Neural cell (in vitro differentiated cells): ENCODE measurements around the gene ARMC2. TPM values are rescaled to one million over a fixed set of nuclear protein-coding genes. Genes with fewer than 3 reads are reported as not detected.

Source experiments
- H2AFZ ChIP-seq: fragments of 200-600, 300-800 bp; sonication (generic), shearing (Covaris generic); 2 replicates; pipeline ENCODE4 v1.6.0; 2014; ENCODE audit warnings: low read depth, mild to moderate bottlenecking, antibody characterized with exemption, low read length, moderate library complexity
- H3F3A ChIP-seq: fragments of 200-600 bp; shearing (Covaris generic); 2 replicates; pipeline ENCODE4 v1.6.1; 2016; ENCODE audit warnings: mild to moderate bottlenecking, moderate library complexity, mixed read lengths, antibody characterized with exemption, low read length; ENCODE audit not compliant: insufficient read depth, poor library complexity, severe bottlenecking
- H3K27ac ChIP-seq: fragments of 200-600, 300-800 bp; sonication (generic), shearing (Covaris generic); 2 replicates; pipeline ENCODE4 v1.5.1; 2014; ENCODE audit warnings: mild to moderate bottlenecking, low read length, moderate library complexity
- H3K27me3 ChIP-seq: fragments of 300-800, 200-600 bp; sonication (generic), shearing (Covaris generic); 2 replicates; pipeline ENCODE4 v1.6.0; 2014; ENCODE audit warnings: mild to moderate bottlenecking, low read depth, low read length, moderate library complexity; ENCODE audit not compliant: insufficient read depth
- H3K36me3 ChIP-seq: fragments of 300-800, 200-600 bp; sonication (generic), shearing (Covaris generic); 2 replicates; pipeline ENCODE4 v1.5.1; 2014; ENCODE audit warnings: mild to moderate bottlenecking, antibody characterized with exemption, low read length, moderate library complexity; ENCODE audit not compliant: insufficient read depth
- H3K4me2 ChIP-seq: fragments of 300-800, 200-600 bp; sonication (generic), shearing (Covaris generic); 2 replicates; pipeline ENCODE4 v1.6.0; 2014; ENCODE audit warnings: mild to moderate bottlenecking, low read length
- H3K4me3 ChIP-seq: fragments of 300-800, 200-600 bp; sonication (generic), shearing (Covaris generic); 2 replicates; pipeline ENCODE4 v1.5.1; 2014; ENCODE audit warnings: mild to moderate bottlenecking, low read length, moderate library complexity
- H3K79me2 ChIP-seq: fragments of 200-600 bp; shearing (Covaris generic); replicated peaks from 2 replicates; pipeline ENCODE4 v1.6.0; 2014; ENCODE audit warnings: mild to moderate bottlenecking, low read length, moderate library complexity; ENCODE audit not compliant: insufficient read depth
- H3K9ac ChIP-seq: fragments of 300-800, 200-600 bp; sonication (generic), shearing (Covaris generic); 2 replicates; pipeline ENCODE4 v1.6.1; 2016; ENCODE audit warnings: mild to moderate bottlenecking, low read length, mixed read lengths
- H3K9me2 ChIP-seq: fragments of 200-600 bp; shearing (Covaris generic); 2 replicates; pipeline ENCODE4 v1.6.1; 2016; ENCODE audit warnings: mild to moderate bottlenecking, low read length, mixed read lengths; ENCODE audit not compliant: insufficient read depth
- H3K9me3 ChIP-seq: fragments of 200-600, 300-800 bp; sonication (generic), shearing (Covaris generic); 2 replicates; pipeline ENCODE4 v1.6.1; 2016; ENCODE audit warnings: mild to moderate bottlenecking, mixed run types, low read length, moderate library complexity, mixed read lengths
- H4K20me1 ChIP-seq: fragments of 200-600 bp; shearing (Covaris generic); 2 replicates; pipeline ENCODE4 v1.6.1; 2016; ENCODE audit warnings: mild to moderate bottlenecking, mixed run types; ENCODE audit not compliant: insufficient read depth
- EP300 ChIP-seq: fragments of 450-650 bp; conservative IDR thresholded peaks from 2 replicates; pipeline ENCODE4 v1.6.1; 2014; ENCODE audit warnings: antibody characterized with exemption, mild to moderate bottlenecking, moderate library complexity; ENCODE audit not compliant: poor library complexity, severe bottlenecking
- EZH2 ChIP-seq: fragments of 200-600, 300-800 bp; shearing (Covaris generic), sonication (generic); IDR thresholded peaks from 2 replicates; pipeline ENCODE4 v1.6.1; 2014; ENCODE audit warnings: antibody characterized with exemption, low read length, borderline replicate concordance, mild to moderate bottlenecking; ENCODE audit not compliant: insufficient read depth, poor library complexity, severe bottlenecking
- MXI1 ChIP-seq: fragments of 450-650 bp; conservative IDR thresholded peaks from 2 replicates; pipeline ENCODE4 v1.6.1; 2014; ENCODE audit warnings: antibody characterized with exemption, mild to moderate bottlenecking; ENCODE audit not compliant: poor library complexity, severe bottlenecking
- POLR2AphosphoS5 ChIP-seq: IDR thresholded peaks from 2 replicates; pipeline ENCODE4 v1.6.1; 2012
- RAD21 ChIP-seq: fragments of 450-650 bp; conservative IDR thresholded peaks from 2 replicates; pipeline ENCODE4 v1.6.1; 2014; ENCODE audit warnings: antibody characterized with exemption, mild to moderate bottlenecking, moderate library complexity
- SMC3 ChIP-seq: fragments of 450-650 bp; conservative IDR thresholded peaks from 2 replicates; pipeline ENCODE4 v1.6.1; 2014; ENCODE audit warnings: antibody characterized with exemption, mild to moderate bottlenecking, moderate library complexity; ENCODE audit not compliant: poor library complexity
- TAF1 ChIP-seq: IDR thresholded peaks from 2 replicates; pipeline ENCODE4 v1.6.1; 2012; ENCODE audit warnings: low read depth
- polyA plus RNA-seq: library from polyadenylated mRNA; depleted of rRNA; stranded (reverse); fragments of >200 nt; gene quantifications from 2 replicates; pipeline ENCODE4 v1.2.3, GENCODE V29; 2014
- TF ChIP-seq, protein P1 (sequence below): fragments of 450-650 bp; IDR thresholded peaks from 2 replicates; pipeline ENCODE4 v1.5.1; 2014; ENCODE audit warnings: antibody characterized with exemption, mild to moderate bottlenecking, moderate library complexity; ENCODE audit not compliant: poor library complexity, severe bottlenecking
- TF ChIP-seq, protein P2 (sequence below): IDR thresholded peaks from 2 replicates; pipeline ENCODE4 v1.6.1; 2012; ENCODE audit warnings: borderline replicate concordance

Gene ARMC2
- polyA plus RNA-seq, 1 donor from 2014 or later, result 18.6 TPM

DNA sequence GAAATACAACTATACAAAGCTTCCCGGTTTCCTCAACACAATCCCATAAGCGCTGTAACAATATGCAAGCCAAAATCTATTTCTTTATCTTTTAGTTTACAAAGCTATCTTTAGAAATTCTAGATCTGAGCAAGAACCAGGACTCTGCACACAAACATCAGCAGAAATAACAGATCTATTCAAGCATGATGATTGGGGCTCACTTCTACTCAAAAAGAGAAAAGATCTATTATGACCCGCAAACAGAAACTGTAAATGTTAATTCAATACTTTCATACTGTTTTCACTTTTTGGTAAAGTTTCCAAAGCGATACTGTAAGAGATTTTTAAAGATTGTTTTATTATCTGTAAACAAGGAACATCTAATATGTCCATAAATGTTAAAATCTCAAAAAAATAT lies 159.8 kb downstream of the ARMC2 start:
- no peaks in the 10 kb centered on the region for H3K9me3 ChIP-seq
- no peak overlapping the region for H3K9ac ChIP-seq
- no peaks in the 10 kb centered on the region for H4K20me1 ChIP-seq
- H2AFZ ChIP-seq, result no peak overlapping the region
- H3K27me3 ChIP-seq, result no peaks in the 10 kb centered on the region
- H3K4me2 ChIP-seq, result peak overlapping the region; percentile 69
- H3K9me2 ChIP-seq, result no peaks in the 10 kb centered on the region
- peaks cover 31% of the 10 kb centered on the region for H3K79me2 ChIP-seq
- peak overlapping the region; percentile 87 for H3K4me3 ChIP-seq
- H3F3A ChIP-seq, result no peaks in the 10 kb centered on the region
- H3K36me3 ChIP-seq, result no peaks in the 10 kb centered on the region
- TF ChIP-seq EZH2, result no peak
- TF ChIP-seq SMC3, result no peak
- TF ChIP-seq POLR2AphosphoS5, result no peak
- TF ChIP-seq, protein P1, sequence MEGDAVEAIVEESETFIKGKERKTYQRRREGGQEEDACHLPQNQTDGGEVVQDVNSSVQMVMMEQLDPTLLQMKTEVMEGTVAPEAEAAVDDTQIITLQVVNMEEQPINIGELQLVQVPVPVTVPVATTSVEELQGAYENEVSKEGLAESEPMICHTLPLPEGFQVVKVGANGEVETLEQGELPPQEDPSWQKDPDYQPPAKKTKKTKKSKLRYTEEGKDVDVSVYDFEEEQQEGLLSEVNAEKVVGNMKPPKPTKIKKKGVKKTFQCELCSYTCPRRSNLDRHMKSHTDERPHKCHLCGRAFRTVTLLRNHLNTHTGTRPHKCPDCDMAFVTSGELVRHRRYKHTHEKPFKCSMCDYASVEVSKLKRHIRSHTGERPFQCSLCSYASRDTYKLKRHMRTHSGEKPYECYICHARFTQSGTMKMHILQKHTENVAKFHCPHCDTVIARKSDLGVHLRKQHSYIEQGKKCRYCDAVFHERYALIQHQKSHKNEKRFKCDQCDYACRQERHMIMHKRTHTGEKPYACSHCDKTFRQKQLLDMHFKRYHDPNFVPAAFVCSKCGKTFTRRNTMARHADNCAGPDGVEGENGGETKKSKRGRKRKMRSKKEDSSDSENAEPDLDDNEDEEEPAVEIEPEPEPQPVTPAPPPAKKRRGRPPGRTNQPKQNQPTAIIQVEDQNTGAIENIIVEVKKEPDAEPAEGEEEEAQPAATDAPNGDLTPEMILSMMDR, result no peak
- TF ChIP-seq TAF1, result no peak
- no peak for TF ChIP-seq EP300
- TF ChIP-seq, protein P2, sequence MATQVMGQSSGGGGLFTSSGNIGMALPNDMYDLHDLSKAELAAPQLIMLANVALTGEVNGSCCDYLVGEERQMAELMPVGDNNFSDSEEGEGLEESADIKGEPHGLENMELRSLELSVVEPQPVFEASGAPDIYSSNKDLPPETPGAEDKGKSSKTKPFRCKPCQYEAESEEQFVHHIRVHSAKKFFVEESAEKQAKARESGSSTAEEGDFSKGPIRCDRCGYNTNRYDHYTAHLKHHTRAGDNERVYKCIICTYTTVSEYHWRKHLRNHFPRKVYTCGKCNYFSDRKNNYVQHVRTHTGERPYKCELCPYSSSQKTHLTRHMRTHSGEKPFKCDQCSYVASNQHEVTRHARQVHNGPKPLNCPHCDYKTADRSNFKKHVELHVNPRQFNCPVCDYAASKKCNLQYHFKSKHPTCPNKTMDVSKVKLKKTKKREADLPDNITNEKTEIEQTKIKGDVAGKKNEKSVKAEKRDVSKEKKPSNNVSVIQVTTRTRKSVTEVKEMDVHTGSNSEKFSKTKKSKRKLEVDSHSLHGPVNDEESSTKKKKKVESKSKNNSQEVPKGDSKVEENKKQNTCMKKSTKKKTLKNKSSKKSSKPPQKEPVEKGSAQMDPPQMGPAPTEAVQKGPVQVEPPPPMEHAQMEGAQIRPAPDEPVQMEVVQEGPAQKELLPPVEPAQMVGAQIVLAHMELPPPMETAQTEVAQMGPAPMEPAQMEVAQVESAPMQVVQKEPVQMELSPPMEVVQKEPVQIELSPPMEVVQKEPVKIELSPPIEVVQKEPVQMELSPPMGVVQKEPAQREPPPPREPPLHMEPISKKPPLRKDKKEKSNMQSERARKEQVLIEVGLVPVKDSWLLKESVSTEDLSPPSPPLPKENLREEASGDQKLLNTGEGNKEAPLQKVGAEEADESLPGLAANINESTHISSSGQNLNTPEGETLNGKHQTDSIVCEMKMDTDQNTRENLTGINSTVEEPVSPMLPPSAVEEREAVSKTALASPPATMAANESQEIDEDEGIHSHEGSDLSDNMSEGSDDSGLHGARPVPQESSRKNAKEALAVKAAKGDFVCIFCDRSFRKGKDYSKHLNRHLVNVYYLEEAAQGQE, result no peak
- TF ChIP-seq RAD21, result no peak
- no peak for TF ChIP-seq MXI1
- H3K27ac ChIP-seq, result peak overlapping the region; percentile 42

DNA sequence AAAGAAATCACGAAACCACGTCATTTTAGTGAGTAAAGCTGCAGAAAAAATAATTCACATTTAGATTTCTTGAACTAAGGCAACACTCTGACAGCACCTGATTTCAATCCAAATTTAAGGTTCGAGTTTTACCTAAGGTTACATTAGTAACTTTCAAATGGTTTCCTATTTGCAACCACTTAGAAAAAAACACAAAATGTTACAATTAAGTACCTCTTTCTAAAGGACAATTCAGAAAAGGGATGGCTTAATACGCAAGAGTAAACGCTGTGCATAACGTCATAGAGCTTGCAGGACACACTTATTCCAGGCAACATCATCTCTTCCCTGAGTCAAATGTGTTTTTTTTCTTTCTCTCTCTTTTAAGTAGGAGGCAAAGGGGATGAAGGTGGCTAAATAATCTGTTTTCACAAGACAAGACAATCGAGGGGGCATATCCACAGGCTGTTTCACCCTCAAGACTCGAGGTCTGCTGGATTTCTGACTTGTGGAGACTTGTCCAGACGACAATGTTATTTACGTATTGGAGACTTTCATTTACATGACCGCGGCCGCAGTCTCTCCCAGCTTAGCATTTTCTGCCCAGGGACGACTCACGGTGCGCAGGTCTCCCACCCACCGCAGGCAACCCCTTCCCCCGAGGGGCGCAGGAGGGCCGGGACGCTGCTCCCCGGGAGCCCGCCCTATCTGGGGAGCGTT lies 160.5 kb downstream of the ARMC2 start:
- Histone ChIP-seq H3K27me3 (no peaks in the 10 kb centered on the region), H3K9me3 (no peaks in the 10 kb centered on the region), H3K4me2 (peak overlapping the region; percentile 69), H3K9ac (peak overlapping the region; percentile 78), H3F3A (no peaks in the 10 kb centered on the region), H3K9me2 (no peaks in the 10 kb centered on the region), H3K79me2 (peaks cover 26% of the 10 kb centered on the region), H2AFZ (peak overlapping the region; percentile 10), H4K20me1 (no peaks in the 10 kb centered on the region), H3K36me3 (no peaks in the 10 kb centered on the region), H3K4me3 (peak overlapping the region; percentile 87), H3K27ac (peak overlapping the region; percentile 42)
- no peak for TF ChIP-seq MXI1
- TF ChIP-seq, protein P2, result no peak
